Rectal smooth muscle tissue (tissue), 1 donor: ENCODE measurements around the gene UBE2D3.

ENCODE experiments used
- H3K27ac ChIP-seq: one replicate; pipeline ENCODE4 v1.7.0; 2013; ENCODE audit warnings: low read depth, low read length, inconsistent platforms
- H3K27me3 ChIP-seq: one replicate; pipeline ENCODE4 v1.7.0; 2013; ENCODE audit warnings: low read length; ENCODE audit not compliant: control insufficient read depth, insufficient read depth
- H3K36me3 ChIP-seq: one replicate; pipeline ENCODE4 v1.7.0; 2013; ENCODE audit warnings: low read length; ENCODE audit not compliant: control insufficient read depth, insufficient read depth
- H3K4me1 ChIP-seq: one replicate; pipeline ENCODE4 v1.7.0; 2013; ENCODE audit warnings: low read length; ENCODE audit not compliant: control insufficient read depth, insufficient read depth
- H3K4me3 ChIP-seq: one replicate; pipeline ENCODE4 v1.7.0; 2013; ENCODE audit warnings: low read length
- H3K9ac ChIP-seq: one replicate; pipeline ENCODE4 v1.7.0; 2013; ENCODE audit warnings: low read length

UBE2D3 gene

GRCh38 chr4:102780476-102781144, 46.7 kb downstream of the UBE2D3 start:
- Histone ChIP-seq H3K4me1 (no peaks in the 10 kb centered on the region), H3K4me3 (no peak overlapping the region), H3K27me3 (no peaks in the 10 kb centered on the region), H3K36me3 (no peaks in the 10 kb centered on the region), H3K9ac (no peak overlapping the region), H3K27ac (no peak overlapping the region)

DNA sequence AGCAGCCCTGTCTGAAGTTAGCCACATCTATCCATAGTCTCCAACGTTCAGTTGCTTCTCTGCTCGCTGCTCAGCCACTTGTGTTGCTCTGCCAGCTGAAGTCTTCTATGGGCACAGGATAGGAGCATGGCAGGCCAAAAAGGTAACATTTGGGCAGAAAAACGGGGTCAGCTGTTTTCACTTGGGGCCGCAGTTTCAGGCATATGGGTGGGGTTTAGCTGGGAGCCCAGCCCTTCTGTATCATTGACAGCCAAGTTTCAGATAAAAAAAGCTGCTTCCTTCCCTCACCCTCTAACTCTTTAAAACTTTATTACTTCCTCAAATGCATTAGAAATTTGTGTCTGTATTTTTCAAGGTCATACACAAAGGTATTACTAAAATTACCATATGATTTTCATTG, 48.1 kb downstream of the UBE2D3 start:
- no peak overlapping the region for H3K27ac ChIP-seq
- H3K9ac ChIP-seq: no peak overlapping the region
- no peaks in the 10 kb centered on the region for H3K4me1 ChIP-seq
- no peaks in the 10 kb centered on the region for H3K27me3 ChIP-seq
- H3K4me3 ChIP-seq: no peak overlapping the region
- no peaks in the 10 kb centered on the region for H3K36me3 ChIP-seq

GRCh38 chr4:102778720-102779119, 48.6 kb downstream of the UBE2D3 start:
- Histone ChIP-seq H3K27ac (no peak overlapping the region), H3K4me1 (no peaks in the 10 kb centered on the region), H3K36me3 (no peaks in the 10 kb centered on the region), H3K27me3 (no peaks in the 10 kb centered on the region), H3K9ac (no peak overlapping the region), H3K4me3 (no peak overlapping the region)

- H3K4me1 ChIP-seq: no peaks in the 10 kb centered on the region
- H3K27me3 ChIP-seq: no peaks in the 10 kb centered on the region
- H3K27ac ChIP-seq: no peak overlapping the region
- H3K36me3 ChIP-seq: no peaks in the 10 kb centered on the region
- H3K9ac ChIP-seq: no peak overlapping the region
- no peak overlapping the region for H3K4me3 ChIP-seq
Measured at GRCh38 chr4:102775805-102776204, 51.5 kb downstream of the UBE2D3 start.

DNA sequence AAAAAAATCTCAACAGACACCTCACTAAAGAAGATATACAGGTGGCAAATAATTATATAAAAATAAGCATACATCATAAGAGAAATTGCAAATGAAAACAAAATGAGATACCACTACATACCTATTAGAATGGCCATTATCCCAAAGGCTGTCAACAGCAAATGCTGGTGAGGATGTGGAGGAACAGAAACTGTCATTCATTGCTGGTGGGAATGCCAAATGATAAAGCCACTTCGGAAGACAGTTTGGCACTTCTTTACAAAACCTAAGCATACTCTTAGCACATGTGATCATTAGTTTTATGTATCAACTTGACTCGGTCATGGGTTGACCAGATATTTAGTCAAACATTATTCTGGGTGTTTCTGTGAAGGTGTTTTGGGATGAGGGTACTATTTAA, 53.1 kb downstream of the UBE2D3 start:
- H3K27ac ChIP-seq: no peak overlapping the region
- H3K36me3 ChIP-seq: no peaks in the 10 kb centered on the region
- no peak overlapping the region for H3K9ac ChIP-seq
- no peaks in the 10 kb centered on the region for H3K27me3 ChIP-seq
- no peaks in the 10 kb centered on the region for H3K4me1 ChIP-seq
- H3K4me3 ChIP-seq: no peak overlapping the region

DNA sequence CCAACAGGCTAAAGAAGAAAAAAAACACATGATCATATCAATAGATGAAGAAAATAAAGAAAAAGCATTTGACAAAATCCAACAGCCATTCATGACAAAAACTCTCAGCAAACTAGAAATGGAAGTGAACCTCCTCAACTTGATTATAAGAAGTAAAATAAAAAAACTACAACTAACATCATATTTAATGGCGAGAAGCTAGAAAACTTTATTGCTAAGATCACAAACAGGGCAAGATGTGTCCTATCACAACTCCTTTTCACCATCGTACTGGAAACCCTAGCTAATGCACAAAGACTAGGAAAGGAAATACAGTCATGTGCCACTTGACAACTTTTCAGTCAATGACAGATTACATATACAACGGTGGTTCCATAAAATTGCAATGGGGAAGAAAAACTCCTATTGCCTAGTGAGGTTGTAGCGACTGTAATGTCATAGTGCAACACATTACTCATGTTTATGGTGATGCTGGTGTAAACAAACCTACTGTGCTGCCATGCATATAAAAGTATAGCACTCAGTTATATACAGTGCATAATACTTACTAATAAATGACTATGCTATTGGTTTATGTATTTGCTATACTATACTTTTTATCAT, 54.5 kb downstream of the UBE2D3 start:
- Histone ChIP-seq H3K27ac (no peak overlapping the region), H3K4me1 (no peaks in the 10 kb centered on the region), H3K9ac (no peak overlapping the region), H3K27me3 (no peaks in the 10 kb centered on the region), H3K36me3 (no peaks in the 10 kb centered on the region), H3K4me3 (no peak overlapping the region)

- Histone ChIP-seq H3K4me3 (no peak overlapping the region), H3K9ac (no peak overlapping the region), H3K4me1 (peaks cover under 1% of the 10 kb centered on the region), H3K27ac (no peak overlapping the region), H3K36me3 (no peaks in the 10 kb centered on the region), H3K27me3 (no peaks in the 10 kb centered on the region)
Measured at GRCh38 chr4:102764901-102765300, 62.5 kb downstream of the UBE2D3 start.

DNA sequence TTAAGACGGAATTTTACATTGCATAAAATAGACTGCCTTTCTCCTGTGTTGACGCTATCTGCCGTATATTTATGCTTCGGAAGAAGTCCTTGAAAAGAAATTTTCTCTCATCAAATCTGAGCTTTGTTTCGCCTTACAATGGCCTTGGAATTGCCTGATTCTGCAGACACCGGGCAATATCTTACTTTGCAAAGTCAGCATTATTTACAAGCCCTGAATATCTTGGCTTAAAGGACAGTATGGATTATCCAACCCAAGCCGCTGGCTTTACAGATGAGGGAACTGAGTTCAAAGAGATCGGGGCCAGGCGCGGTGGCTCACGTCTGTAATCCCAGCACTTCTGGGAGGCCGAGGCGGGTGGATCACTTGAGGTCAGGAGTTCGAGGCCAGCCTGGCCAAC, 65.4 kb downstream of the UBE2D3 start:
- no peak overlapping the region for H3K27ac ChIP-seq
- H3K27me3 ChIP-seq: no peaks in the 10 kb centered on the region
- H3K4me3 ChIP-seq: peak overlapping the region; percentile 95
- H3K9ac ChIP-seq: no peak overlapping the region
- no peaks in the 10 kb centered on the region for H3K36me3 ChIP-seq
- peaks cover 4% of the 10 kb centered on the region for H3K4me1 ChIP-seq

DNA sequence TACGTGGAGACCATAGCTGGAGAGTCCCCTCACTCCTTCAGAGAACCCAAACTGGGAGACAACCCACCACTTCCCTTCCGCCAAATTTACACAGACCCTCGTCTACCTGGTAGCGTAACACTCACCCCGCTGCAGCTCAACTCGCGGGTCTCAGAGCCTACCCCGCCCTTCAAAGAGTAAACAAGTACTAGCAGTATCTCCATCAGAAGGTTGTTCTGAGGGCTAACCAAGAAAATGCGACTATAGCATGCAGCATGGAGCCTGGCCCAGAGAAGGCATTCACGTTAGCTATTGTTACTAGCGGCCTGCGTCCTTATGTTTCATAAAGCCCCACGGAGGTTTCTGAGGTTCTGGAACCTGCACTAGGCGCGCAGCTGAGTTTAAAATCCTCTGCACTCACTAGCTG, 66.1 kb downstream of the UBE2D3 start:
- Histone ChIP-seq H3K27me3 (no peaks in the 10 kb centered on the region), H3K9ac (peak overlapping the region; percentile 35), H3K4me3 (peak overlapping the region; percentile 95), H3K36me3 (no peaks in the 10 kb centered on the region), H3K27ac (peak overlapping the region; percentile 69), H3K4me1 (peaks cover 4% of the 10 kb centered on the region)

DNA sequence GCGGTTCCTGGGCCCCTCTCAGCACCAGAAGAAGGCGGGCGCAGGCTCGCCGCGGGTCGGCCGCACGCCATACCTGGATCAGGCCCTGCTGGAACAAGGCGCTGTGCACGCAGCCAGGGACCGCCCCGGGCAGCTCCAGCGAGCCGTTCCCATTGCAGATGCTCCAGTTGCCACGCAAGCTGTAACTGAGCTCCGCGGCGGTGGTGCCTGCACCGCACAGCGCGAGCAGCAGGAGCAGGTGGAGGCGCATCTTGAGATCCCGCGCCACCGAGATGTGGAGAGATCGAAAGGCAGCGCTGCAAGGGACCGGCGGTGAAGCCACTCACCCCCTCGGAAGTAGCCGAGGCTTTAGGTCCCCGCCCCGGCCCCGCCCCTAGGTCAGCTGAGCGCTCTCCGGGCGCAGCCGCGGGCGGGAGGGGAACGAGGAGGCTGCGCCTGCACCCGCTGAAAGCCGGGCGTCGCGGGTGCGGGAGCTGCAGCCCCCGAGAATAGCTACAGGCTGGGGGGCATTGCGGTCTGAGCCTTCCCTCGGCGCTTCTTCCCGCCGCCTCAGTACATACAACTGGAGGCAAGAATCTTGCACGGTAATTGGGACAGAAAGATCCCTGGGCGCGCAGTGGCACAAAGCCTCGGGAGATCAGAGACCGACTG, 66.6 kb downstream of the UBE2D3 start, which contains the start of gene MANBA:
MANBA (minus strand) TSS at position 324 of the 651 bp plus-strand sequence; CDS start at position 250, 74 bp downstream.
- Histone ChIP-seq H3K4me1 (peaks cover 4% of the 10 kb centered on the region), H3K27me3 (no peaks in the 10 kb centered on the region), H3K9ac (peak within 1 kb of the TSS; percentile 69), H3K4me3 (peak within 1 kb of the TSS; percentile 95), H3K27ac (peak within 1 kb of the TSS; percentile 69), H3K36me3 (no peaks in the 10 kb centered on the region)

- H3K4me1 ChIP-seq: peaks cover 4% of the 10 kb centered on the region
- H3K27me3 ChIP-seq: no peaks in the 10 kb centered on the region
- peak overlapping the region; percentile 69 for H3K9ac ChIP-seq
- H3K27ac ChIP-seq: peak overlapping the region; percentile 69
- no peaks in the 10 kb centered on the region for H3K36me3 ChIP-seq
- peak overlapping the region; percentile 95 for H3K4me3 ChIP-seq
Measured at GRCh38 chr4:102759831-102760644, 67.3 kb downstream of the UBE2D3 start.
